GM15510 (cell line): ENCODE data around the gene BBS1.

ENCODE experiments used
- POLR2A ChIP-seq: IDR thresholded peaks from 3 replicates; pipeline ENCODE4 v1.6.1; 2011; ENCODE audit warnings: borderline replicate concordance; ENCODE audit not compliant: insufficient read length; ENCODE audit errors: extremely low read depth

The BBS1 gene

GRCh38 chr11:66473608-66474515, 36.6 kb upstream of the BBS1 start:
- TF ChIP-seq POLR2A = no peak

GRCh38 chr11:66475349-66476172, 34.9 kb upstream of the BBS1 start:
- no peak for TF ChIP-seq POLR2A

GRCh38 chr11:66476173-66476840, 34.1 kb upstream of the BBS1 start:
- TF ChIP-seq POLR2A = no peak

- TF ChIP-seq POLR2A = no peak
These were observed 33.6 kb upstream of the BBS1 start for GRCh38 chr11:66476841-66477251.

DNA sequence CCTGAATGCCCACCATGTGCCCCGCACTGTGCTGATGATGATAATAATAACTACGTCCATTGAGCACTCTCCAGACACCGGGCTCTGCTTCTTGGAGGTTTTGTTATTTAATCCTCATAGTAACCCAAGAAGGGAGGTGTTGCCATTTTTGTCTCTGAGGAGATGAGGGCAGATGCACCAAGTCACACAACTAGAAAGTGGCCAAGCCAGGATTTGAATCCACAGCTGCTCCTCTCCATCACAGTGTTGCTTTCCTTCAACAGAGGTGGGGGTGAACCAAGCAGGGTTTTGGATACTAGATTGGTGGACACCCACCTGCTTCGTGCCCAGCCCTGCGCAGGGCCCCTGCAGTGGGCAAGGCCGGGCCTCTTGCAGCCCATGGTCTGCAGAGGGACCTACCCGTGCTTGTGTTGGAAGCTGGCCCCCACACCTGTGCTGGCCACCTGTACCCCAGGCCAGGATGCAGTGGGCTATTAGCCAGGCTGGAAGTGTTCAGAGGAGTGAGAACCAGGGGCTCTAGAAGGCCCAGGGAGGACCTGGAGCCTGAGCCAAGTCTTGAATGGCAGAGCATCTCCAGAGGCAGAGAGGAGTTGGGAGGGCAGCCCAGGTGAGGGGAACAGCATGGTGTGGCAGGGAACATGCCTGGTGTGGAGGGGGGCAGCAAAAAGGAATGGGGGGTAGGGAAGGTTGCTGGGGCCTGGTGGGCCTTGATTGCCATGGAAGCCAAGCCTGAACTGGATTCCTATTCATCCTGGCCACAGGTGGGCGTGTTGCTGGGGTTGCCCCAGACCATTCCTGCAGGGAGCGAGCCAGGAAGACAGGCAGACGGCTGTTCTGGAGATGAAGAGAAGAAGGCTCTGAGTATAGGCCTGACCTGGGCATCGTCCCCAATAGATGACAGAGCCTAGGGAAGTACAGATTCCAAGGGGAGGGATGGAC, 32.9 kb upstream of the BBS1 start:
- TF ChIP-seq POLR2A = no peak

DNA sequence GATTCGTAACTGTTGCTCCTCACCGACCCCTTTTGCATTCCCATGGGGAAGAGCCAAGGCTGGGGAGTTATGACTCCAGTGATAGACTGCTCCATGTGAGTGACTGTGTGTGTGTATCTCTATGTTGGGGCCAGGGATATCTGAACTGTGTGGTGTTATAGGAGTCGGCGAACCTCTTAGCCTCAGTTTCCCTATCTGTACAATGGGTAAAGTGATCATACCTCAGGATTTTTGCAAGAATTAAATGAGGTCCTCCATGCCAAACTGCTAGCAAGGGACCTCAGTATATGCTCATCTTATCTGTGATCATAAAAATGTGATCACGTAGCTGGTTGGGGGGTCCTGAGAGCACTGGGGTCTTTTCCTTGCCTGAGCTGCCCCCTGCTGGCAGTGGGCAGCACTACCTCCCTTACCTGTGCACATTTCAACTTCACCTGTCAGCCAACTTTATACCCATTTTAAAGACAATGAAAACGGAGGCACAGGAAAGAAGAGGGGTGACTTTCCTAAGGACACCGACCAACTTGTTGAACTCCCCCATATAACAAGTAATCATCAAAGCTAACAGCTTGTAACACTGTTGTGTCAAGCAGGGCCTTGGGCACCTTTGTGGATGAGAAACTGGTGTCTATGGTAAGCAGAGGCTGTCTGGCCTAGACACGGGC, 31.6 kb upstream of the BBS1 start:
- TF ChIP-seq POLR2A = no peak

DNA sequence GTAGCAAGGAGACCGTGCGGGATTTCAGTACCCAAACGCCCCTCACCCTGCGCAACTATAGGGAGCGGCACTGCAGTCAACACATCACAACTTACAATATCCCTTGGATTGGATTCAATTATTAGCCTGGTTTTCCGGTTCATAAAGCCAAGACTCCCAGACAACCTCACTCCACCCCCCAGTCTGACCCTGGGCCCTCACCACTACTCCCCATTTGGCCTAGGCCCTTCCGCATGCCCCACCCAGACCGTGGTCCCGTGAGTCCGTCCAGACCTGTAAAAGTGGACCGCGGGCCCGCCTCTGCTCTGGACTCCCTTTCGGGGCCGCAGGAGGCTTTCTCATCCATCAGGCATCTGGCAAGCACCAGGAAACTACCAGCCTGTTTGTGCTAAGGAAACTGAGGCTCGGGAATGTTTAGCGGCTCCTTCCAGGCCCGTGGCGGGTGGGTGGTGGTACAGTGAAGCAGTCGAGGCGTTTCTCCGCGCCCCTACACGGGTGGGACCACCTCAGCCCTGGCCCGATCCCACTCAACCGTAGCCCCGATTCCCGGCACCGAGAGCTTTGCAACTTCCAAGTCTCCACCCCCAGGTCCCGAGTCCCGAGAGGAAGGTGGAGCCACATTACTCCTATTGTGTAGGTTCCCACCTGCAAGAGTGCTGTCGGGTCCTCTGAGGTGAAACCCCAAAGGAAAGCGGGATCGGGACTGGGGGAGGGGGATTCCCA, 30.9 kb upstream of the BBS1 start:
- no peak for TF ChIP-seq POLR2A

GRCh38 chr11:66480117-66480938, 30.1 kb upstream of the BBS1 start, which contains the start of gene DPP3:
Gene DPP3, plus strand, starts transcription at chr11:66480434. Its CDS starts 1,767 bp downstream, at chr11:66482201.
- TF ChIP-seq POLR2A = peak; percentile 91

- TF ChIP-seq POLR2A = no peak
These were observed 25.5 kb upstream of the BBS1 start for GRCh38 chr11:66484806-66485380.

- no peak for TF ChIP-seq POLR2A
These were observed 21.5 kb upstream of the BBS1 start for GRCh38 chr11:66488957-66489356.

DNA sequence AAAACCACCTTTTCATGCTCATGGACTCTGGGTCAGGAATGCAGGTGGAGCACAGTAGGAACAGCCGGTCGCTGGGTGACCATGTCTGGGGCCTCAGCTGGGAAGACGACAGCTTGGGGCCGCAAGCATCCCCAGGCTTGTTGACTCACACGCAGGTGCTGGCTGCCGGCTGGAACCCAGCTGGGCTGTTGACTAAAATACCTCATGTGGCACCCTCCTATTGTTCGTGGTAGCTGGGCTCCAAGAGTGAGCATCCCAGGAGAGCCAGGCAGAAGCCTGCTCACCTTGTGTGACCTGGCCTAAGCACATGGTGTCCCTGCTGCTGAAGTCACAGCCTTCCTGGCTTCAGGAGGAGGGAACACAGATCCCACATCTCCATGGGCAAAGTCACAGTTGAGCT, 20.8 kb upstream of the BBS1 start:
- no peak for TF ChIP-seq POLR2A
